Amygdala (tissue), 56 donors: Measurements from ENCODE around the gene RABL3.
A peak's percentile ranks its signal among the peaks of the same experiment; 100 is the strongest.
"Not testable (repeated sequence)": the region's sequence is repeated elsewhere in the genome, so short reads cannot be mapped to it uniquely, and the experiment has no call there.

ENCODE experiments used
- DNase-seq, 56 donors: peaks; one replicate each; lab custom pipeline; 2025; lab: John Stamatoyannopoulos, UW

The RABL3 gene

DNA sequence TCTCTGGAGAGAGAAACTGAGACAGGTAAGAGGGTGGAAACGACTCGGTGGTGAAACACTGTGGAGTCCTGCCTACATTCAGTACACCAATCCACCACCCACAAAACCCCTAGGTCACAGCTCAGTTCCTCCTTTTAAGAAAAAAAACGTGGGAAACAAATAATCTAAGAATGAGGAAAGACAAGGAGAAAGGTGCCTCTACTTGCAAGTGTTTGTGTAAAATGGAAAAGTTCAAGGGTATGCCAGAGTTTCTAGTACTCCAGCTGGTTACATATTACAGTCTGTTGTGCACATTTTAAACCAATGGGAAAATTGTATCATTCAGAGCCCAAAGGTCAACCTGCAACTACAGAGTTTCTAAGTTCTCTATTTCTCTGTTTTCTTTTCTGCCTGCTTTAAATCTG is 92.5 kb downstream of the RABL3 start:
- no peak for DNase-seq

DNA sequence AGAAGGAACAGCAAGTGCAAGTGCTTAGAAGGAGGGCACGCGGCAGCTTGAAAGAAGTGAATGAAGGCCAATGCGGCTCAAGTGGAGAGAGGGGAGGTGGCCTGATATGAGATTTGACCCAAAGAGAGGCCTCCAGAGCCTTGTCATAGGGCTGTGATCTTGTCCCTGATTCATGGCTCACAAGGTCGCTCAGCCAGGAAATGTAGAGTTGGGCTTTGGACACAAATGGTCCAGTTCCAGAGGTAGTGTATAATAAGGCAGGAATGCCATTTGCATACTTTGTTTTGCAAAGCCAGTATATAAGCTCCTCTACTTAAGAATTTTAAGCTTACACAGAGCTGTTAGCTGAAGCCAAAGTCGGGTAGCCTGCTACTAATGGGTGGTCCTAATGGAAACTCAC is 94.0 kb downstream of the RABL3 start:
- no peak for DNase-seq

DNA sequence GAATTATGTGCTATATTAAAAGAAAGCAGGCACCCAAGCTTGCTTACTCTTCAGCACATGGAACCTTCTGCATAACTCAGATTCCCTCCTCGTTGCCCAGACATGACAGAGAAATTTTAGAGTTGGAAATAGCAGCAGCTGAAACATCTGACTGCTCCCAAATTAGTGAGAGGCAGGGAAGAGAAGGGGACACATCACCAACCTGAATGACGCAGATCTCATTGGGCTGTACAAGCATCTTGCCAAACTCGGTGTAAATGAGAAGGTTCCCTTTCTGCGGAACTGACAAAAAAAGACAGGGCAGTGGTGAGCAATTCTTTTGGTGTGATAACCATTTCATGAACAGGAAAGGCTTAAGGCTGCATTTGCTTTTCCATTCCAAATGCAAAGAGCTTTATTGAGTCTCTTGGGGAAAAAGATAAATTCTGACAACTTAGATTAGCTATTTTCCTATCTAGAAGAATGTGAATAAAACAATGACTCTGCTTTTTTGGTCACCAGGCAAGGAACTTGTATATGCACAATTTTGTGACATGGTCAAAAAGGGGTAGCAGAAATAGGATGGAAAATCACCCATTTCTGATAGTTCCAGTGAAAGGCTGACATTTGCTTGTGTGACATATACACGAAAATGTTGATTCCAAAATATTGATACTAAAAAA is 95.4 kb downstream of the RABL3 start:
- DNase-seq, result peak in 2 of 56 donors; percentile 7 to 41

- peak in 17 of 56 donors; percentile 0 to 39 (median 10) for DNase-seq
Measured at GRCh38 chr3:120645083-120645845, 97.1 kb downstream of the RABL3 start.

- no peak for DNase-seq
Measured at GRCh38 chr3:120642368-120642948, 99.9 kb downstream of the RABL3 start.

DNA sequence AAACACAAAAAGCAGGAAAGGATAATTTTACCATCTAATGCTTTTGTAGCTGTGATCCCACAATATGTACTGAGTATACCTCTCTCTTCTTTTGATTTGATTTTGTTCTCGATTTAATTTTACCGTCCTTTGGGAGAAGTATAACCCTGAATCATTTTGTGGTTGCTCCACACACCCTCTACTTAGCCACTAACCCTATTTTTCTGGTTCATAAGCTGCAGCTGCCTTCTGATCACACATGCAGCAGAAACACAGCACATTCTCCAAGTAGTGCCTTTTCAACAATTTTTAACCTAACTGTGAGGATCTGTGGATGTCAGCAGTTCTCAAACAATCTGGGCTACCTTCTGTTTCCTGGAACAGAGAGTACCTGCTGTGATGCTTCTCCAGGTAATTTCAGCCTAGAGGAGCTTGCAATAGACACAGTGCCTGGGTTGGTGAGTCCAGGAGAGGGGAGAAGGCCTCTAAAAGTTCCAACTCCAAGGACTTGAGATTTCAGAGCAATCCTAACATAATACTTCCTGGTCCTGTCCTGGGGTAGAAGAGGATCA is 100.5 kb downstream of the RABL3 start:
- no peak for DNase-seq

- no peak for DNase-seq
Measured at GRCh38 chr3:120640231-120640630, 102.1 kb downstream of the RABL3 start.

DNA sequence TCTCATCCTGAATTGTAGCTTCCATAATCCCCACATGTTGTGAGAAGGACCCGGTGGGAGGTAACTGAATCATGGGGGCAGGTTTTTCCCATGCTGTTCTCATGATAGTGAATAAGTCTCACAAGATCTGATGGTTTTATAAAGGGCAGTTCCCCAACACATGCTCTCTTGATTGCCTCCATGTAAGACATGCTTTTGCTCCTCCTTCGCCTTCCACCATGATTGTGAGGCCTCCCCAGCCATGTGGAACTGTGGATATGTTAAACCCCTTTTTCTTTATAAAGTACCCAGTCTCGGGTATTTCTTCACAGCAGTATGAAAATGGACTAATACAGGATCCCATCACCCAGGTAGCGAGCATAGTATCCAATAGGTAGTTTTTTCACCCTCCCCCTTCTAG is 103.5 kb downstream of the RABL3 start:
- DNase-seq, result not testable (repeated sequence)

- DNase-seq, result no peak
Measured at GRCh38 chr3:120637851-120638559, 104.3 kb downstream of the RABL3 start.

GRCh38 chr3:120636795-120637401 is 105.4 kb downstream of the RABL3 start:
- DNase-seq, result no peak
